Epithelial cell of proximal tubule (primary cell): ENCODE measurements around the gene SNURF. TPM values are rescaled to one million over a fixed set of nuclear protein-coding genes. Genes with fewer than 3 reads are reported as not detected.
"Not testable (repeated sequence)": the region's sequence is repeated elsewhere in the genome, so short reads cannot be mapped to it uniquely, and the experiment has no call there.

Source experiments
- DNase-seq: peaks from one replicate; pipeline ENCODE4 v3.0.0-alpha.2; 2011; ENCODE audit warnings: low read depth
- H3K4me3 ChIP-seq: 2 replicates; pipeline ENCODE4 v1.5.1; 2011; ENCODE audit warnings: low read depth, mild to moderate bottlenecking, low read length
- total RNA-seq: library from RNA; depleted of rRNA; stranded (reverse); fragments of >200 nt; gene quantifications from 2 replicates; pipeline ENCODE4 v1.2.3, GENCODE V29; 2015
- TF ChIP-seq, protein P1 (sequence below): conservative IDR thresholded peaks from 2 replicates; pipeline ENCODE4 v1.5.1; 2012; ENCODE audit warnings: low read depth, mild to moderate bottlenecking, low read length

Gene SNURF
- total RNA-seq, 1 donor from 2014 or later: 0.63 TPM

DNA sequence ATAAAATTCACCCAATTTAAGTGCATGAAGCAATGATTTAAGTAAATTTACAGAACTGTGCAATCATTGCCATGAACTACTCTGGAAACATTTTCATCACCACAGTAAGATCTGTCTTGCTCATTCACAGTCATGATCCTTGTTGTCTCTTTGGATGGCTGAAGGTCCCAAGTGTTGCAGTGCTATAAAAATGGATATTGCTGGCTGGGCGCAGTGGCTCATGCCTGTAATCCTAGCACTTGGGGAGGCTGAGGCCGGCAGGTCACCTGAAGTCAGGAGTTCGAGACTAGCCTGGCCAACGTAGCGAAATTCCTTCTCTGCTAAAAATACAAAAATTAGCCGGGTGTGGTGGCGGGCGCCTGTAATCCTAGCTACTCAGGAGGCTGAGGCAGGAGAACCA lies 17.0 kb downstream of the SNURF start:
- TF ChIP-seq, protein P1, sequence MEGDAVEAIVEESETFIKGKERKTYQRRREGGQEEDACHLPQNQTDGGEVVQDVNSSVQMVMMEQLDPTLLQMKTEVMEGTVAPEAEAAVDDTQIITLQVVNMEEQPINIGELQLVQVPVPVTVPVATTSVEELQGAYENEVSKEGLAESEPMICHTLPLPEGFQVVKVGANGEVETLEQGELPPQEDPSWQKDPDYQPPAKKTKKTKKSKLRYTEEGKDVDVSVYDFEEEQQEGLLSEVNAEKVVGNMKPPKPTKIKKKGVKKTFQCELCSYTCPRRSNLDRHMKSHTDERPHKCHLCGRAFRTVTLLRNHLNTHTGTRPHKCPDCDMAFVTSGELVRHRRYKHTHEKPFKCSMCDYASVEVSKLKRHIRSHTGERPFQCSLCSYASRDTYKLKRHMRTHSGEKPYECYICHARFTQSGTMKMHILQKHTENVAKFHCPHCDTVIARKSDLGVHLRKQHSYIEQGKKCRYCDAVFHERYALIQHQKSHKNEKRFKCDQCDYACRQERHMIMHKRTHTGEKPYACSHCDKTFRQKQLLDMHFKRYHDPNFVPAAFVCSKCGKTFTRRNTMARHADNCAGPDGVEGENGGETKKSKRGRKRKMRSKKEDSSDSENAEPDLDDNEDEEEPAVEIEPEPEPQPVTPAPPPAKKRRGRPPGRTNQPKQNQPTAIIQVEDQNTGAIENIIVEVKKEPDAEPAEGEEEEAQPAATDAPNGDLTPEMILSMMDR: no peak
- no peak for DNase-seq
- H3K4me3 ChIP-seq: no peak overlapping the region

DNA sequence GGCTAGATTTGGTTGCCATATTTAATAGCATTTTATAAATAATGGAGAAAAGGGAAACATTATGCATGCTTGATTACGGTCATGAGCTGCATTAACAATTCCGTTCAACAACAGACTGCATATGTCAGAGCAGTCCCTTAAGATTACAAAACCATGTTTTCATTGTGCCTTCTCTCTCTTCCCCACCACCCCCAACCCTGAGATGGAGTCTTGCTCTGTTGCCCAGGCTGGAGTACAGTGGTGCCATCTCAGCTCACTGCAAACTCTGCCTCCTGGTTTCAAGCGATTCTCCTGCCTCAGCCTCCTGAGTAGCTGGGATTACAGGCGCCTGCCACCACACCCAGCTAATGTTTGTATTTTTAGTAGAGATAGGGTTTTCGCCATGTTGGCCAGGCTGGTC lies 17.9 kb downstream of the SNURF start:
- not testable (repeated sequence) for H3K4me3 ChIP-seq, DNase-seq

DNA sequence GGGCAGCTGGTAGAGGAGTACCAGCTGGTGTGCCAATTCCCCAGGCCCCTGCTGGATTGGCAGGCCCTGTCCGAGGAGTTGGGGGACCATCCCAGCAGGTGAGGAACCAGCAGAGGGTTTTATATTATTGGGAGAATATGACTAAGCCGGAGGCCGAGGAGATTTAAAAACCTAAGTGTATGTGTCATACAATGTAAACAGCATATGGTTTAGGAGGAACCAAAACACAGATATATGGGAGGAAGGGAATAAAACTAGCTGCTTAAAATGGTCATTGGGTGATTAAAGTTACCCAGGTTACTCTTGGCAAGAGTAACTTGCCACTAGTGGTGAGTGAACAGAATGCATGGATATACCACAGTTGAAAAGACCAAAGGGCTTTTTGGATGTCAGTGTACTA lies 22.1 kb downstream of the SNURF start:
- no peak for DNase-seq
- TF ChIP-seq, protein P1: no peak
- H3K4me3 ChIP-seq: no peak overlapping the region

DNA sequence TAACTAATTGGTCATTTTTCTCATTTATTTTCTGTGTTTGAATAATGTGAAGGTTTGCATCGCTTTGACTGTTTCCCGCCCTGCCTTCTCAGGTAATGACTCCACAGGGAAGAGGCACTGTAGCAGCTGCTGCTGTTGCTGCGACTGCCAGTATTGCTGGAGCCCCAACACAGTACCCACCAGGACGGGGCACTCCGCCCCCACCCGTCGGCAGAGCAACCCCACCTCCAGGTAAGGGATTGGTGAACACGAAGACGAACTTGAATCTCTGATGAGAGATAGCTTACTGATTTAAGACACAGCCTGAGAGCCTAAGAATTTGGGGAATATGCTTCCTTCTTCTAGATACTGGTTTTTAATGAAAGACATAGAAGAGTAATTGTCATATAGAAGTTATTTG lies 22.9 kb downstream of the SNURF start:
- DNase-seq: no peak
- H3K4me3 ChIP-seq: no peak overlapping the region
- TF ChIP-seq, protein P1: no peak

DNA sequence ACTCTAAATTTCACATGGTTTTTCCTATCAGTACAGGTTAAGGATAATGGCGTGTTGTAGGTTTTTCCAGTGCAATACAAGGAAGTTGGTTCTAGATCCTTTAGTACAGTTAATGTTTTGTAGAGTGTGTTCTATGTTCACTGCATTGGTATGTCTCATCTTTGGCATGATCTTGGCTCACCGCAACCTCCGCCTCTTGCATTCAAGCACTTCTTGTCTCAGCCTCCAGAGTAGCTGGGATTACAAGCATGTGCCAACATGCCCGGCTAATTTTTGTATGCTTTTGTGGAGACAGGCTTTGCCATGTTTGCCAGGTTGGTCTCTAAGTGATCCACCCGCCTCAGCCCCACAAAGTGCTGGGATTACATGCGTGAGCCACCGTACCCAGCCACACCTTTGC lies 30.4 kb downstream of the SNURF start:
- TF ChIP-seq, protein P1: no peak
- no peak overlapping the region for H3K4me3 ChIP-seq
- no peak for DNase-seq

DNA sequence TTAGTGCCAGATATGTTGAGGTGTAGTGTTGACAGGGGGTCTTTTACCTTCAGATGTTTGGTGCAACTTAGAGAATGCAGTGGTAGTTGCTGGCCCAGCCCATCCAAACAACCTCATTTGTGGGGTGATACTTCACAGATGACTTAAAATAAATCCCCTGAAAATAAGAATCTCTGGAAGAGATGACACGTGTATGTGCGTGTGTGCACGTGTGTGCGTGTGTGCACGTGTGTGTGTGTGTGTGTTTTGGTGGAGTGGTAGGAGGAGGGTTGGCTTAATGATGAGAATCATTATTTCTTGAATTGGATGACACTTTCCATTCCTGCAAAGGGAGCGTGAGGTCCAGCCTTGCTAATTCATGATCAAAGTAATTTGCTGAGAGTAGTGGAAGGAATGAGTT lies 31.9 kb downstream of the SNURF start:
- TF ChIP-seq, protein P1: no peak
- H3K4me3 ChIP-seq: no peak overlapping the region
- DNase-seq: no peak

Other genes starting within 250 kb of the SNURF start
- gene SNRPN, start within 50 bp of the SNURF start, total RNA-seq: 118 and 189 TPM in 2 replicates